Stimulated activated CD8-positive, alpha-beta memory T cell treated with anti-CD3 and anti-CD28 coated beads, Interleukin-4, amount 100 ng/mL, for 24 hours (primary cell): ENCODE measurements around the gene NAA16.
"Not testable (repeated sequence)": the region's sequence is repeated elsewhere in the genome, so short reads cannot be mapped to it uniquely, and the experiment has no call there.

ENCODE experiments used
- DNase-seq: peaks from one replicate; pipeline ENCODE4 v3.0.0-alpha.2; 2020; ENCODE audit warnings: low read depth

NAA16 gene

DNA sequence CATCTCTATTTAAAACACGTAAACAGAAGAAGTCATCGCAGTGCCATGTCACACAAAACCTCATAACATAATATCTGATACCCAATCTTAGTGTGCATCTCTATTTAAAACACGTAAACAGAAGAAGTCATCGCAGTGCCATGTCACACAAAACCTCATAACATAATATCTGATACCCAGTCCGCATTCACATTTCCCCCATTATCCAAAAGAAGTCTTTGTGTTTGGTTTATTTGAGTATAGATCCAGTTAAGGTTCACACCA lies 45.2 kb downstream of the NAA16 start:
- DNase-seq = not testable (repeated sequence)

- DNase-seq = no peak
These were observed 45.7 kb downstream of the NAA16 start for GRCh38 chr13:41356786-41357185.

GRCh38 chr13:41361491-41361890 lies 50.4 kb downstream of the NAA16 start:
- no peak for DNase-seq

GRCh38 chr13:41364043-41364442 lies 53.0 kb downstream of the NAA16 start:
- DNase-seq = no peak

GRCh38 chr13:41365631-41366030 lies 54.6 kb downstream of the NAA16 start:
- DNase-seq = no peak

- DNase-seq = no peak
These were observed 59.7 kb downstream of the NAA16 start for GRCh38 chr13:41370736-41371135.

DNA sequence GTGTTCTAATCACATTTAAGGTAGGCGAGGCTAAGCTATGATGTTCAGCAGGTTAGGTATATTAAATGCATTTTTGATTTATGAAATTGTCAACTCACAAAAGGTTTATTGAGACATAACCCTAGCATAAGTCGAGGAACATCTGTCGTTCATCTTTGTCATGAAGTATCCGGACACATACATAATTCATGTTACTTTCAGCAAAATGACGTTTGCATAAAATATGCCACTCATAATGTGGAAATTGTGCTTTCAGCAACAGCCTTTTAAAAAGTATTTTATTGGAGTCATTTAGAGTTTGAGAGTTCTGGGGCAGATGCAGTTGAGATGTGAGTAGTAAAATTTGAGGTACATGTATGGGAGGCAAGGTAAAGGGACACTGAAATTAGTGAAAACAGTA lies 66.4 kb downstream of the NAA16 start:
- no peak for DNase-seq

DNA sequence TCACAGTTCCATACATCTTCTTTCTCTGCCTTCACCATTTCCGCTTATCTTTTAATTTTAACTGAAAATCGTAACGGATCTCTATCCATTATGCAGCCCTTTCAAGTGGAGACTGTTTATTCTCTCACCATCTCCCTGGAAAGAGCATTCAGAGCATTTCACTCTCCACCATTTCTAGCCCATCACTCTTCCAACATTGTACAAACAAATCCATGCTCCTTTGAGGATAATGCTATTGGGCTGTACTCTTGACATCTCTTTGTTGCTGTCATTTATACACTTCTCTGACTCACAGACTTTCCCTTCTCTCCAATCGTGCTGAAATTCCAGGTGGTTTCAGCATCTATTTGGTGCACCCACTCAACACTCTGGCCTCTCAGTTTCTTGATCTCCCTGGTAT lies 71.4 kb downstream of the NAA16 start:
- no peak for DNase-seq

DNA sequence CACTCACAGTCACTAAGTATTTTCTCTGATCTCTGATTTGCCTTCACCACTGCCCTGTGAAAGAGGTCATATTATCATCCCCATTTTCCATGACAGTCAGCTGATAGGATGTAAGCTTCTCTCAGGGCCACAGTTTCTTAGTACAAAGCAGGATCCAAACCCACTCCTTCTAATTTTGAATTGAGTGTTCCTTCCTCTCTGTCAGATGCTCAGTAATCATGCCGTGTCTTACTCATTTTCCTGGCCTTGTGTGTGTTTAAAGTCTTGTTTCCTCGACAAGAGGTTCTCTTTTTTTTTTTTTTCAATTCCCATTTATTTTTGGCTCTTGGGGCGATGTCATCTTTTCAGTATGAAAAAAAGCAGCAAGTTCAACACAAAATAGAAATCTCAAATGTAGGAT lies 72.3 kb downstream of the NAA16 start:
- no peak for DNase-seq

- no peak for DNase-seq
These were observed 73.9 kb downstream of the NAA16 start for GRCh38 chr13:41384749-41385503.

DNA sequence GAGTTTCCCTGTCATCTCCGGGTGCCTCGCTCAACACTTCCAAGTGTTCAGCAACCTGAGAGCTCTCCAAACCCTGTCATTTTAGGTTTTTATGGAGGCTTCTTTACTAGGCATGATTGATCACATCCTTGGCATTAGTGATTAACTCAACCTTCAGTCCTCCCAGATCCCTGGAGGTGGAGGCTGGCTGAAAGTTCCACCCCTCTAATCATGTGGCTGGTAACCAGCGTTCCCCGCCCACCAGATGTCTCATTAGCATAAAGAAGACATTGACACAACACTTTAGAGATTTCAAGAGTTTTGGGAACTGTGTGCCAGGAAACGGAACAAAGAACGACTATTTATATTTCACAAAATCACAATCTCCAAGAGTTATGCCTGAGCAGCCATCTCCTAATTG lies 75.1 kb downstream of the NAA16 start:
- no peak for DNase-seq

DNA sequence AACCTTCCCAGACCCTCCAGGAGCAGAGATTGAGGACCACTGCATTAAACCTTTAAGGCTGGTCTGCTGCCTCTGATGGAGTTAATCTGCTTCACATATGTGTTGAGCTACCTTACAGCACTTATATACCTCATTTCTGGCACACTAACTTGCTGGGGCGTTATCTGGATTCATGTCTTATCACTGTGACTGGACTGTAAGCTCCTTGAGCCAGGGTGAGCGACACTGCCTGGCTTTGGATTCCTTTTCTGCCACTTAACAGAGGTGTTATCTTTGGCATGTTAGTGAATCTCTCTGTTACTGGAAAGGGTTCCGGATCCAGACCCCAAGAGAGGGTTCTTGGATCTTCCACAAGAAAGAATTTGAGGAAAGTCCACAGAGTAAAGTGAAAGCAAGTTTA lies 76.5 kb downstream of the NAA16 start:
- DNase-seq = no peak

DNA sequence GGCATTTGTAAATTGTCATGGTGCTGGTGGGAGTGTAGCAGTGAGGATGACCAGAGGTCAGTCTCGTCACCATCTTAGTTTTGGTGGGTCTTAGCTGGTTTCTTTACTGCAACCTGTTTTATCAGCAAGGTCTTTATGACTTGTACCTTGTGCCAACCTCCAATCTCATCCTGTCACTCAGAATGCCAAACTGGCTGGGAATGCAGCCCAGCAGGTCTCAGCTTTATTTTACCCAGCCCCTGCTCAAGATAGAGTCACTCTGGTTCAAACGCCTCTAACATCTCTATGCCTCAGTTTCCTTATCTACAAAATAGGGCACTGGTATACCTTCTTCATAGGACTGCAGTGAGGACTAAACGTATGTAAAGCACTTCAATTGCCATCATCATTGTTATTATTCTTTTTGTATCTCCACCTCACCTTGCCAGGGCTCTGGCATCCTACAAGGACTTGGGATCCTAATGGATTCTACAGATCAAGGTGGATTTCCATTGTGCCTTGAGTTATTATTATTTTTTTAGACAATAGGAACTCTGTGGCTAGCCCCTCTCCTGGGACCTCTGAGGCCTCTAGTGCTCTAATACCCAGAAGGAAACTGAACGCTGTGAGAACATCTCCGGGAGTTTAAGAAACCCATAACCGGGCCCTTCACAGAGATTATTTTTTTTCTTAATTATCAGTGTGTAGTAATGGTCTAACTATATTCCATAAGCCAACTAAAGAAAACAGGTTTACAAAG lies 77.2 kb downstream of the NAA16 start:
- DNase-seq = no peak

DNA sequence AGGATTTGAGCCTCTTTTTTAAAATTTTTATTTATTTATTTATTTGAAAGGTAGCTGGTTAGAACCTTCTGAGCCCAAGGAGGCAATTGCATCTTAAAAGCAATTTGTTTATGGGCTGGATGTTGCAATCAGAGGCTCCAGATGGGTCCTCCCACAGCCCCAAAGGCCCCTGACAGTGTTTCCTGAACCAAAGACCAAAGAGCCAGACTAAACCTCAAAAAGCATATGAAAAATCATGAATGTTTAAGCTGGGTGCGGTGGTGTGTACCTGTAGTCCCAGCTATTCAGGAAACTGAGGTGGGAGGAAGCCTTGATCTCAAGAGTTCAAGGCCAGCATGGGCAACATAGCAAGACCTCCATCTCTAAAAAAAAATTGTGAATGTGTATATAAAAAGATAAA lies 78.5 kb downstream of the NAA16 start:
- DNase-seq = no peak

DNA sequence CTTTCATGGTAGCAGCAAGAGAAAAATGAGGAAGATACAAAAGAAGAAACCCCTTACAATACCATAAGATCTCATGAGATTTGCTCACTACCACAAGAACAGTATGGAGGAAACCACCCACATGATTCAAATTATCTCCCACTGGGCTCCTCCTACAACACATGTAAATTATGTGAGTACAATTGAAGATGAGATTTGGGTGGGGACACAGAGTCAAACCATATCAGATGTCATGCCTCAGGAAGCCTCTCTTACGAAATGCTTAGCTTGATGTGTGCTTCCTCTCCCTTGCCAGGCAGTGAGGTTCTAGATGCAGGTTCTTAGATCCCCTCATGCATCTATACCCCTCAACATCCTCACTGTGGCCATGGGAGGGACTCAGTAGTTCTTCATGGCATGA lies 83.1 kb downstream of the NAA16 start:
- DNase-seq = no peak

DNA sequence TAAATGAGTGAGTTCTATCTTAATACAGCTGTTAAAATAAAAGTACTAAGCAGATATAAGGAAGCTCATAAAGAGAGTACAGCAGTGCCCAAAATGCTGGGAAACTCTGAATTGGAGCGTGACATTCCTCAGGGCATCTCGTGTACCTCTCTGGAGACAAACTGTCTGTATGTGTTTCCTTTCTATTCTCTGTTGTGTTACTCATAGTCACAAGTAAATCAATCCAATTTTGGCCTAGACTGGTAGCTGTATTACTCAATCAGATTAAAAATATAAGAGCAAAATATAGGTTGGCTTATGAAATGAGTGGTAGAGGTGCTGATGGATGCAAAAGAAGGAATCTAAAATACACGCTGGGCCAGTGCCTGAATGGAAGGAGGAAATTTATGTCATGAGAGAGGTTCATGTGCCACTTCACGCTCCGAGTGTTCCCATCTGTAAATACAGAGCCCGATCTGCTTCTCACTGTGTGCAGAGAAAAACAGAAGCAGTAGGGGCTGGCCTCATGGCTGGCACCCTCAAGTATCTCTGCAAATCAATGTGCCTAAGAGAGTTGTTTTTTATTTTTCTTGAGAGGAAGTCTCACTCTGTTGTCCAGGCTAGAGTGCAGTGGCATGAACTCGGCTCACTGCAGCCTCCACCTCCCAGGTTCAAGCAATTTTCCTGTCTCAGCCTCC lies 87.6 kb downstream of the NAA16 start:
- no peak for DNase-seq

GRCh38 chr13:41401366-41401765 lies 90.3 kb downstream of the NAA16 start:
- no peak for DNase-seq

- no peak for DNase-seq
These were observed 91.8 kb downstream of the NAA16 start for GRCh38 chr13:41402691-41403511.

GRCh38 chr13:41403983-41404382 lies 92.9 kb downstream of the NAA16 start:
- DNase-seq = no peak

DNA sequence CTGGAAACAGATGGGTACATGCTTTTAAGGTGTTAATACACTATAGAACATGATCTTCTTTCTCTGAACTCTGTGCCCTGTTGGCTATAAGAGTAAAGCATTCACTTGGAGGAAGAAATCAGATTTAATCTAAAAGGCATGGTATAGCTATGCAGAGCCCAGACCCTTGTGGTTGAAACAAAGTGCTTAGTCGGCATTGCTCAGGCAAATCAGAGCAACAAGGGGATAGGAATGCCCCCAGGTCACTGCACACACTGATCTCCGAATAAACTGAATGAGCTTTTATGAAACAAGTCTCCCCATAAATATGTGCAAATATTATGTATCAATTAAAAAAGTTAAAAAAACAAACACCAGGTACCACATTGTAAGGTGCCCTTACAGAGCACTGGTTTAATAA lies 94.3 kb downstream of the NAA16 start:
- DNase-seq = no peak

- no peak for DNase-seq
These were observed 96.3 kb downstream of the NAA16 start for GRCh38 chr13:41407380-41407779.

DNA sequence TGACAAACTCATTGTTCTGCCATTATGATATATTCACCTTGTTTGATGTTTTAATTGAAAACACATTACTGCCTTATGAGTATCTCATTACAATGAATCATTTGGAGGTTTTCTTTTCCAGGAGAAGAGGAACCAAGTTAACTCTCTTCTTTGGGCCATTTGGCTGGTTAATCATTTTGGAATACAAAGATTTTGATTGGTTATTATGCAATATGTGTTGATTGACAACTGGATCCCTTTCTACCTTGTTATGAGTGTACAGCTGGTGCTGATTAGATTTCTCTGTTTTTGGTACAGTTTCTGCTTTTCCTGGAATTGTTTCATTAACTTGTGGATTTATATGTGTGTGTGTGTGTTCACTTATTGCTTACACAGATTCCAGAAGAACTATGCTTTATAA lies 97.1 kb downstream of the NAA16 start:
- no peak for DNase-seq

- DNase-seq = no peak
These were observed 97.7 kb downstream of the NAA16 start for GRCh38 chr13:41408746-41409145.
